ENCODE measurements around the gene ERCC4. TPM values are rescaled to one million over a fixed set of nuclear protein-coding genes. Genes with fewer than 3 reads are reported as not detected.

The ERCC4 gene
- total RNA-seq, 1 experiment from 2014 or later = 2.8 TPM

- no peak for DNase-seq (ENCODE audit: low spot score)
Measured at GRCh38 chr16:13948086-13948485, 28.1 kb downstream of the ERCC4 start.

- DNase-seq (ENCODE audit: low spot score) = no peak
Measured at GRCh38 chr16:13950821-13951547, 31.0 kb downstream of the ERCC4 start.

- no peak for DNase-seq (ENCODE audit: low spot score)
Measured at GRCh38 chr16:13951611-13952010, 31.7 kb downstream of the ERCC4 start.

GRCh38 chr16:13953501-13953900 lies 33.5 kb downstream of the ERCC4 start:
- no peak for DNase-seq (ENCODE audit: low spot score)

- DNase-seq (ENCODE audit: low spot score) = no peak
Measured at GRCh38 chr16:13956635-13957196, 36.8 kb downstream of the ERCC4 start.

- peak; percentile 86 for DNase-seq (ENCODE audit: low spot score)
Measured at GRCh38 chr16:13957197-13958078, 37.5 kb downstream of the ERCC4 start.

- peak; percentile 37 for DNase-seq (ENCODE audit: low spot score)
Measured at GRCh38 chr16:13958474-13958873, 38.5 kb downstream of the ERCC4 start.

- DNase-seq (ENCODE audit: low spot score) = no peak
Measured at GRCh38 chr16:13959626-13960025, 39.7 kb downstream of the ERCC4 start.

GRCh38 chr16:13961099-13961811 lies 41.3 kb downstream of the ERCC4 start:
- peak; percentile 32 for DNase-seq (ENCODE audit: low spot score)

GRCh38 chr16:13962232-13962631 lies 42.3 kb downstream of the ERCC4 start:
- no peak for DNase-seq (ENCODE audit: low spot score)

- DNase-seq (ENCODE audit: low spot score) = no peak
Measured at GRCh38 chr16:13968835-13969234, 48.9 kb downstream of the ERCC4 start.

- DNase-seq (ENCODE audit: low spot score) = no peak
Measured at GRCh38 chr16:13969711-13970110, 49.8 kb downstream of the ERCC4 start.

GRCh38 chr16:13970708-13971422 lies 50.9 kb downstream of the ERCC4 start:
- DNase-seq (ENCODE audit: low spot score) = no peak

GRCh38 chr16:13973321-13974023 lies 53.5 kb downstream of the ERCC4 start:
- no peak for DNase-seq (ENCODE audit: low spot score)

- DNase-seq (ENCODE audit: low spot score) = no peak
Measured at GRCh38 chr16:13977177-13977576, 57.2 kb downstream of the ERCC4 start.

GRCh38 chr16:13982451-13982850 lies 62.5 kb downstream of the ERCC4 start:
- no peak for DNase-seq (ENCODE audit: low spot score)

- no peak for DNase-seq (ENCODE audit: low spot score)
Measured at GRCh38 chr16:13983625-13984024, 63.7 kb downstream of the ERCC4 start.

GRCh38 chr16:13984794-13985193 lies 64.8 kb downstream of the ERCC4 start:
- DNase-seq (ENCODE audit: low spot score) = no peak

GRCh38 chr16:13988038-13988437 lies 68.1 kb downstream of the ERCC4 start:
- DNase-seq (ENCODE audit: low spot score) = no peak

- DNase-seq (ENCODE audit: low spot score) = no peak
Measured at GRCh38 chr16:13992322-13992721, 72.4 kb downstream of the ERCC4 start.

- no peak for DNase-seq (ENCODE audit: low spot score)
Measured at GRCh38 chr16:13992976-13993375, 73.0 kb downstream of the ERCC4 start.
